Stimulated activated CD4-positive, alpha-beta T cell treated with anti-CD3 and anti-CD28 coated beads, TNF-alpha, amount 100 ng/mL, for 24 hours (primary cell): ENCODE measurements around the gene RNGTT.
"Not testable (repeated sequence)": the region's sequence is repeated elsewhere in the genome, so short reads cannot be mapped to it uniquely, and the experiment has no call there.

Experiments used
- DNase-seq, 3 experiments: peaks; one replicate each; pipeline ENCODE4 v3.0.0-alpha.2; 2020; ENCODE audit warnings: low read depth in 3 of 3

Gene RNGTT

DNA sequence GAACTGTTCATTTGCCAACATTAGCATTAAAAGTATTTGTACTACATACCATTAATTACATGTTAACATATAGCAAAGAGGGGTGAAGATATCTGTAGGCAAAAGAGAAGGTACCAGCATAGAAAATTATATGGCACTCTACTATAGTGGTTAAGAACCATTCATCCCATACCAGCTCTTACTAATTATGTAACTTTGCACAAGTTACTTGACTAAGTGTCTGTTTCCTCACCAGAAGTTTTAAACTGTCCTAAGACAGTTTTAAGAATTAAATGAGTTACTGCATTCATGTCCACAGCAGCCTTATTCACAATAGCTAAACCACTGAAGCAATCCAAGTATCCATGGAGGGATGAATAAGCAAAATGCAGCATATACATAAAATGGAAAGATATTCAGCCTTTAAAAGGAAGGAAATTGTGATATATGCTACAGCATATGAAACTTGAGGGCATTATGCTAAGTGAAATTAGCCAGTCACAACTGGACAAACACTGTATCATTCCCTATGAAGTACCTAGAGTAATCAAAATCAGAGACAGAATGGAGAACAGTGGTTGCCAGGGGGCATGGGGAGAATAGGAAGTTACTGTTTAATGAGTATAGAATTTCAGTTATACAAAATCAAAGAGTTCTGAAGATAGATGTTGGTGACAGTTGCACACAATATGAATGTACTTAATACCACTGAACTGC is 98.9 kb downstream of the RNGTT start:
- no peak for DNase-seq

DNA sequence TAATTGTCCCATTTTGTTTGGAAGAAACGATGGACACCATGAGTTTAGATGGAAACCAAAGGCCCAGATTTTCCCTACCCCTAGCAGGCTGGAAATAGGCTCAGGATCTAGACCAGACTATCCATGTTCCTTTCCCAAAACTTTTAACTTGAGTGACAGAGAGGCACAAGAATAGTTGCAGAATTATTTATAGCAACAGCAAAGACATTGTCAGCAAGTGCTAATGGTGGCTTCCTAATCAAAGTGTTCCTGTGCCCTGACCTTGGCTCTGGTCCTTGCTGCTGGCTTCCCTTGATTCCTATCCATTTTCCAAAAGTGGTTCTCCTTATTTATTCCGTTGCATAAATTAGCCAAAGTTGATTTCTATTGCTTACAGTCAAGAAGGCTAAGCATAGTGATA is 103.1 kb downstream of the RNGTT start:
- DNase-seq, result no peak

DNA sequence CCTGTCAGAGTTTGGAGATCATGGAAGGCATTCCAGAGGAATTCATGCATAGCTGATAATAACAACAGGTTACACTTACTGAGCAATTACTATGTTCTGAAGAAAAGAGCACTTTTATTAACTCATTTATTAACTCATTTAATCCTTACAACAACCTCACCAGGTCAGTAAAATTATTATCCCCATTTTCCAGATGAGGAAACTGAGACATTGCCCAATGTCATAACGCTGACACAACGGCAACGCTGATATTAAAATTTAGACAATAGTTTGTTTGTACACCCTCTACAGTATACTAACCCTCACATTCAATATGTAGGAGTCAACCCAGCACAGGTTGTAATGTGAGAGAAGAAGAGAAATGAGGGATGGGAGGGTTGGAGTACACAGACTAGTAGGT is 105.0 kb downstream of the RNGTT start:
- DNase-seq, result no peak

DNA sequence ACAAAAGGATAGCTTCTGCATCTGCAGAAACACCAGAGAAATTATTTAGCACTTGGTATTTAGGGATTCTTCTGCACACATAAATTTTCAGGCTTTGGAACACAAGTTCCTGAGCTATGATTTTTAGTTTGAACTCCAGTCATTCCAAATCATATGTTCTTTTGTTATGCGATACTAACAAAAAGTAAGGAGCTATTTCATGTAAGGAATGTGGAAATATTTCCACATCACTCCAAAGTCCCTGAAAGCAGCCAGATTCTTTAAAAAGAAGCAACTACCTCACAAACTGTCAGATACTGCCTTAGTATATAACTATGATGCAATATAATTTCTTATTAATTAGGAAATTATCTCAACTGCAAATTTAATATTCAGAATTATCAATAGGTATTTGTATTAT is 106.9 kb downstream of the RNGTT start:
- no peak for DNase-seq

DNA sequence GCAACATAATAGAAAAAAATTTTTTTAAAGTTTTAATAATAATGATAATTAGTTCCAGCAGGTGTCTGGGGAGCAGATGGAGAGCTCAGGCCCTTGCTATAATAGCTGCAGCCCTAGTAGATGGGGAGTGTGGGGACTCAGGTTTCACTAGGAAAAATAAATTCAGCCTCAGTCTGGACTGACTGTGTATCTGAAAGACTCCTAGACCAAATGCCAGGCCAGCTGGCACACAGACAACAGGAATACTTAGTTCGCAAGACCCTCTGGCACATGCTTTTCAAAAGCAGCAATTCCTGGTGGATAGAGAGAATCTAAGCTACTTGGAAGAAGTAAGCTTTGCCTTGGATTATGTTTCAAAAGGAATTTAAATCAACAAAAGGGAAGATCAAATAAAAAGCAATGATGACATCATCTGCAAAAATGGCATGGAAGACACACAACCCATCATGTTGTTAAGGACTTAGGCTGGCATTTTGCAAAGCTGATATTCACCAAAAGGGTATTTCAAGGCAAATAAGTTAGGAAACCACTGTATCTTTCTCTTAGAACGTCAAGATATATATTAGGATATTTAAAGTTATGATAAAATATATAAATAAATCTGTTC is 107.8 kb downstream of the RNGTT start:
- DNase-seq, result no peak

DNA sequence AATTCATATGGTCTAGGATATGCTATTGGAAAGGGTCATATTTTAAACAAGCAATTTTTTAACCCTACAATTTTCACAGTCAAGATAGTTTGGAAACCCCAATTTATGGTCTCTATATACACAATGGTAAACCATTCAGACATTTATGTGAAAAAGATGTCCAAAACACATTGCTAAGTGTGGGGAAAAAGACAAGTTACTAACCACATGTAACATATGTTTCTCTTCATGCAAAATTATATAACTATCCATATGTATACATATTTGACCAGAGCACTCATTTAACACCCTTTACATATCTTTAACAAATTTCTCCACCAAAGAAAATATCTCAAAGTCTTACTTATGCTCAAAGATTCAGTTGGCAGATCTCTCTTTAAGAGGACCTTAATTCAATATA is 110.6 kb downstream of the RNGTT start:
- no peak for DNase-seq

DNA sequence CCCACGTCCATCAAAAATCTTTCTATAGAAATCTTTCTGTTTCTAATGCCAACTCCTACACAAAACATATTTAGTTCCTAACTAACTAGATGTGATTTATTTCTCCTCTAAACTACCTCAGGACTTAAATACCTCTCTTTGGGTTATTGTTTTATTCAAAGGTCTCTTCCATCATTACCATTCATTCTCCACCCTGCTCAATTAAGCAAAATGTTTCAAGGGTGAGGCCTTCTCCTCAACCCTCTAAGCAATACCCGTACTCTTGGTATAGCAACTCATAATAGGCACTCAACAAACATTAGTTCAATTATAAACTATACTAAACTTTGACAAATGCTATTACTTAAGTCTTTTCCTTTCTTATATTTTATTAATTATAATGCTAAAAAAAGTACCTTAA is 111.4 kb downstream of the RNGTT start:
- DNase-seq, result no peak

DNA sequence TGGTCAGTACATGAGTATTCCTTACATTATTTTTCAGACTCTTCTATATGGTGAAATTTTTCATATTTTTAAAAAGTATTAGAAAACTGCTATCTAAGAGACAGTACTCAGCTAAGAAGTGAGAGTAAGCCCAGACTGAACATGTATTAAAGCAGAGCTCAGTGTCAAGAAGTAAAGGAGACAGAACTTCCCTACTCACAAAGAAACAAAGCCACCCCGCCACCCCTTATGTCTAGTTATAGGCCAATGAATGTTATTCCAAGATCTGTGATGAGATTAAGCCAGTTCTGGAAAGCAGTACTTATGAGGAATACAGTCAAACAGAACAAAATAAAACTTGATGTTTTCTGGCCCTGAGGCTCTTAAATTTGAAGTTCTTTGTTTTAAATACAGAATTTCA is 114.5 kb downstream of the RNGTT start:
- DNase-seq, result no peak

DNA sequence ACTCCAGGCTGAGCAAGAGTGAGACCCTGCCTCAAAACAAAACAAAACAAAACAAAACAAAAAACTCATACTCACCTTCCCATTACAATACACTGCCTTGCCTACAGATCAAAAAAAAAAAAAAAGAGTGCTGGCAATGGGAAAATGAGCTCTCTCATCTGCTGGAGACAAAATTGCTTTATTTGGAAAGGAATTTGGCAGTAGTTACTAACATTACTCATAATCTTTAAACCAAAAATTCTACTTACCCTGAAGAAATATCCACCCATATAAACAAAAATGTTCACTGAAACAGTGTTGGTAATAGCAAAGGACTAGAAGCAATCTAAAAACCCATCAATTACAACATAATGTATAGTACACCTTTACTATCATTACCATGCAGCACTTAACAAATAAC is 120.4 kb downstream of the RNGTT start:
- no peak for DNase-seq

DNA sequence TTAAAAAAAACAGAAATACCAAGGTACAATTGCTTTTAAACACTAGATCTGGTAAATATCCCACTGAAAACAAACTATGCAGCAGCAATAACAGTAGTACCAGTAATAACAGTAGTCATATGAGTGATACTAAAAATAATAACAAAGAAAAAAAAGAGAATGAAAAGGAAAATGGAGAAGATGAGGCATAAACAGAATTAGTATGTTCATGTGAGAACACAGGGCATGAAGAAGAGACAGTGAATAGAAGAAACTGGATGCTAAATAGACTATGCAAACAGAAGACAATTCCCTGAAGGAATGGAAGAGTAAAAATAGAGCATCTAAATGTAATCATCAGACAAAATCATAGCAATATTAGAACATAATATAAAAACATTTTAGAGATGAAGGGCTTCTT is 121.1 kb downstream of the RNGTT start:
- no peak for DNase-seq

DNA sequence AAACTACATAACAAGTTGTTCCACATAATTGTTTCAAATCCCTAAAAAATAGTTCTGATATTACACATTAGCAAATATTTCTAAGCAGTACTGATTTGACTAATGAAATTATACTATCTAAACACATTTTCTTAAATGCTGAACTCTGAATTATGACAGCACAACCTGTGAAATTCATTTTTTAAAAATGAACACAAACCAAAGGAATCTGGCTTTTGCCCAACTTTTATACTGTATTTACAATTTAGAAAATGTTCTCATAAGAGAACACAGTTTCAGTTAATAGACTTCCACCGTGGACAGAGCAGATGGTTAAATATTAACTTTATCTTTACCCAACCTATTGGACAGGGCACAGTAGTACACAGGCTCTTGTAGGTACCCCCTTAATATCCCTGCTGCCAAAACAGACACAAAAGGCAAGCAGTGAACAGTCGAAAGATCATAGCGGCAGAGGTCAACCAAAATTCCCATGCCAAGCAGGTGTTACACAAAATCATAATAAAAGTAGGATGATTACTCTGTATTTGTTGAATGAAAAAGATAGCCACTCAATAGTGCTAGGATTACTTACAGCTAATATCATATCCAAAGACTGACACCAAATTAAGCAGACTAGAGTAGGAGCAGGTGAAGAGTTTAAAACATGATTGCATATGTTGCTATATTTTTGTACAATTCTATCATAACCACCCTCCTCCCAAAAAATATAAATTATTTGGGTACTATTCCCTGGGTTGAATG is 122.5 kb downstream of the RNGTT start:
- DNase-seq, result no peak

DNA sequence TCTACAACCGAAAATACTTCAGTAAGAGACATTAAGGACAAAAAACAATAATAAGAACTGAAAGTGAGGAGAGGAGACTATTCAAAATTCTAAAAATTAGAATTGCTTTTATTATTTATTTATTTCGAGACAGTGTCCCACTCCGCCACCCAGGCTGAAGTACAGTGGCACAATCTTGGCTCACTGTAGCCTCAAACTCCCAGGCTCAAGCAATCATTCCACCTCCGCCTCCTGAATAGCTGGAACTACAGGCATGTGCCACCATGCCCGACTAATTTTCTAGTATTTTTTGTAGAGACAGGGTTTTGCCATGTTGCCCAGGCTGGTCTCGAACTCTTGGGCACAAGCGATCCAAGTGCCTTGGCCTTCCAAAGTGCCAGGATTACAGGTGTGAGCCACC is 123.1 kb downstream of the RNGTT start:
- DNase-seq, result no peak

DNA sequence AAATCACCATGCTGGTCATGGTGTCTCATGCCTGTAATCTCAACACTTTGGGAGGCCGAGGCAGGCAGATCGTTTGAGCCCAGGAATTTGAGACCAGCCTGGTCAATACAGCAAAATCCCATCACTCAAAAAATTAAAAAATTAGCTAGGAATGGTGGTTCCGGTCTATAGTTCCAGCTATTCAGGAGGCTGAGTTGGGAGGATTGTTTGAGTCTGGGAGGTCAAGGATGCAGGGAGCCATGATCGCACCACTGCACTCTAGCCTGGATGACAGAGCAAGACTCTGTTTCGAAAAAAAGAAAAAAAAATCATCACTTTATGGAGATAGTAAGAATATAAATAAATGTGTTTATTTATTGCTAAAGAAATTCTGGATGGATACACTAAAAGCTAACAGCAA is 124.1 kb downstream of the RNGTT start:
- no peak for DNase-seq

DNA sequence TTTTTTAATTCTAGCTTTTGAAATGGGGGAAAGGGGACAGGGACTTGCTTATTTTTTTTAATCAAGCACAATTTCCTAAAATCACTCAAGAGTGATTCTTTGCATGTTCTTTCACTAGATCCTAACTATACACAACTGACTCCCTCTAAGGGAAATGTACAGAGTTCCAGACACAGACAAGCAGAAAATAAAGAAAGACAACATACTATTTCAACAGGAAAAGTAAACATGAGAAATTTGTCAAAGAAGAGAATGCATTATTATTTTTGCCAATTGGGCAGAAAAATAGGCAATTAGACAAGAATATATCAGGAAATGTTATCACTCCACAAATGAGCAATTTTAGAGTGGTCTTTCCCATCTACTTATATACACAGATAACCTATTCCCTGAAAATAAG is 128.2 kb downstream of the RNGTT start:
- no peak for DNase-seq

DNA sequence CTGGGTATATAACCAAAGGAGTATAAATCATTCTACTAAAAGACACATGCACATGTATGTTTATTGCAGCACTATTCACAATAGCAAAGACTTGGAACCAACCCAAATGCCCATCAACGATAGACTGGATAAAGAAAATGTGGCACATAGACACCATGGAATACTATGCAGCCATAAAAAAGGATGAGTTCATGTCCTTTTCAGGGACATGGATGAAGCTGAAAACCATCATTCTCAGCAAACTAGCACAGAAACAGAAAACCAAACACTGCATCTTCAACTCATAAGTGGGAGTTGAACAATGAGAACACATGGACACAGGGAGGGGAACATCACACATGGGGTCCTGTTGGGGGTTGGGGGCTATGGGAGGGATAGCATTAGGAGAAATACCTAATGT is 130.3 kb downstream of the RNGTT start:
- DNase-seq, result not testable (repeated sequence)

DNA sequence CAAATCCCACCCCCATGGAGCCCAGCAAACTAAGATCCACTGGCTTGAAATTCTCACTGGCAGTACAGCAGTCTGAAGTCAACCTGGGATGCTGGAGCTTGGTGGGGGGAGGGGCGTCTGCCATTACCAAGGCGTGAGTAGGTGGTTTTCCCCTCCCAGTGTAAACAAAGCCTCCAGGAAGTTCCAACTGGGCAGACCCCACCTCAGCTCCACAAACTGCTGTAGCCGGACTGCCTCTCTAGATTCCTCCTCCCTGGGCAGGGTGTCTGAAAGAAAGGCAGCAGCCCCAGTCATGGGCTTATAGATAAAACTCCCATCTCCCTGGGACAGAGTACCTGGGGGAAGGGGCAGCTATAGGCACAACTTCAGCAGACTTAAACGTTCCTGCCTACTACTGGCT is 135.8 kb downstream of the RNGTT start:
- DNase-seq, result not testable (repeated sequence)

DNA sequence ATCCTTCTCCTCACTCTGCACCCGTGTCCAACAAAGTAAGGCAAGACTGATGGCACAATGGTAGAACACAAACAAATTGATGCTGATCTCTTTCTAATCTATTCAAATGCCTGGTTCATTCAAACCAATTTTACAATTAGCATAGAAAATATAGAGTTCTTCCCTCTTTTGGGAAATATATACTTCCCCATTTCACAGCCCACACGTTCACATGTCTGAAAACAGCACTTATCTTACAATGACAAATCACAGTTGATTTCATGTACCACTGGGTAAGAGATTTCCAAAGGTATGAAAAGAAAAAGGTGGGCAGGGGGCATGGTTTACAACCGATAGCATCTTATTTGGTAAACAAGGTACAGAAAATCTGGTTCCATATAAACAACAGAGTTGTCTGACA is 137.6 kb downstream of the RNGTT start:
- DNase-seq, result no peak

DNA sequence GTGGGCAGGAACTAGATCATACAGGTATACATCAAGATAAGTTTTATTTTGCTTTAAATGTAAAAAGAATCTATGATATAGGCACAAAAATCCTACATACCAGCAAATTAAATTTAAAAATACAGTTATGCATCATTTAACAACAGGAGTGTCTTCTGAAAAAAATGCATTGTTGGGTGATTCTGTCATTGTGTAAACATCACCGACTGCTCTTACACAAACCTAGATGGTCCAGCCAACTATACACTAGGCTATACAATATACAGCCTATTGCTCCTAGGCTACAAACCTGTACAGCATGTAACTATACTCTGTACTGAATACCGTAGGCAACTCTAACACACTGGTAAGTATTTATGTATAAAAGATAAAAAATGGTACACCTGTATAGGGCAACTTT is 139.4 kb downstream of the RNGTT start:
- no peak for DNase-seq

DNA sequence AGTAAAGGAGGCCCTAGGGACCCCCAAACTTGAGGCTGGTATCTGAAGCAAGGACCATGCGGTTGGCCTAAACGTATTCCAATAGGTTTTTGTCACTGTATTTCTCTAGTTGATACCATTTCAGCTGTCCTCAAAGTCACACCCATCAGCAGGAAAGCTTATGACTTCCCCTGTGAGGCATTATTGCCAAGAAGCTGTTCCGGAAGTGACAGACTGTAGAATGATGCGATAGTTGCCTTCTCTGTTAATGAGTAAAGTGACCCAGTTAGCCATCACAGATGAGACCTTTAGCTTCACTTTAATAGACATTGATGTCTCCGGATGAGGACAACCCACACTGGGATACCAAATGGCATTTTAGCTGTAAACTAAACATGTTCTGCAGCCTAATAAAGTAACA is 147.9 kb downstream of the RNGTT start:
- no peak for DNase-seq

DNA sequence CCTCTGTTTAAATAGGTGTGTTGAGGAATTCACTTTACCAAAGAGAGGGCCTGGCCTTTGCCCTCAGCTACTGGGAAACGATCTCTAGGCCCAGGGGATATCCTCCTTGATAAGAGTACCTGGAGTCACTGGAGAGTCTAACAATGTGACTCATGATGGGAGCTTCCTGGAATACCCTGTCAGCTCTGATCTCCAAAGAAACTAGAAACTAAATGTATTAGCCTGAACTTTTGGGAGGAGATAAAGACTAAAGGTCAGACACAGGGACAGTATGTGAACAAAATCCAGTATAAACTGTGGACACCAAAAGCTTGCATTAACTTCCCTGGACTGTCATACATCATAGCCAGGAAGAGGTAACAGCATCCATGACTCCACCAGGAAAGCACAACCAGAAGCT is 148.5 kb downstream of the RNGTT start:
- DNase-seq, result no peak

DNA sequence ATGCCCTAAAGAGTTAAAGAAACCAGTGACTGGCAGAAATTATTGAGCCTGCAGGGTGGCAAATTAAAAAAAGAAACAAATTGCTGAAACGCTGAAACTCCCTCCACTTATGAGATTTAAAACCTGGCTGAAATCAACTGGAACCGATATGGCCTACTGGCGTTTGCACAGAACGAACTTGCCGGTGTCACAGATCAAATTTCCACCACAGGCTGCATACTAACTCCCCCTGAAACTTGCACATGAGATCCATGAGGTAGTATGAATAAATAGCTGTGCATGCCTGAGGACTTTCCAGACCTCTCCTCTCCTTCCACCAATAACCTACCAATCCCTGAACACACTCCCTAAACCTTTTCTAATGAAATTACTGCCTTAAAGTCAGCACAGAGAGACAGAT is 150.4 kb downstream of the RNGTT start:
- no peak for DNase-seq

DNA sequence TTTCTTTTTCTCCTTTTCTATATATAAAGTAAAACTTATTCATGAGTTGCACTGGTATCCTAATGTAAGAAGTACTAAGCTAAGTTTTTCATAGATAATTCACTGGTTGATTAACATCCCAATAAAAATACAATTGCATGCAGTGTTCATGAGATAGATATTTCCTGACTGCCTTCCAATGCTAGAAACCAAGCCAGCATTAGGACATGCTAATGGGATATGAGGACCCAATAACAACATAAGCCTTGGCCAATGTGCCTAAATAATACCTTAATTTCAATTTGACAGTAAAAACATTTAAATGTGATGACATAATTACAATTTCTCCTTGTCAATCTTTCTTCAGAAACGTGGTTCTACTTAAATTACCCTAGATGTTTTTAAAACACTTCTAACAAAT is 152.7 kb downstream of the RNGTT start:
- no peak for DNase-seq

DNA sequence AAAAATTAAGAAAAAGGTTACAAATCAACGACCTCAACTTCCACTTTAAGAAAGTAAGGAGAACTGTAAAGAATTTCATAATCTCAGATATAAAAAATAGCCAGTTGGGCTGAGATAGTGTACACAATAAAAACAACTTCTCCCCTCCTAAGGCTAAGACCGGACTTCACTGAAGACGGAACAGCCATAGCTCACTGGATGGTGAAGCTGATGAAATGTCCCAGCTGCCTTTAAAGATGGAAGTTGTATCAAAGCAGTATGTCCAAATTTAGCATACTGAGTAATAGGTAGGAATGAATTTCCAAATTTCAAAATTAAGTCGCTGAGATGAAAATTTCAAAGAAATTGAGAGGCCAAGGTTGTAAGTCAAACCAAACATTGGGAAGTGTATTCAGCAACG is 153.3 kb downstream of the RNGTT start:
- DNase-seq, result no peak
